SU-DHL-6 (cell line): ENCODE results near the gene CGB2.
"Not testable (repeated sequence)": the region's sequence is repeated elsewhere in the genome, so short reads cannot be mapped to it uniquely, and the experiment has no call there.

ENCODE experiments used
- H2AFZ ChIP-seq: fragments of 200-600 bp; sonication (generic); 2 replicates; pipeline ENCODE4 v1.6.1; 2014; ENCODE audit warnings: low read depth, mild to moderate bottlenecking, moderate library complexity, mixed read lengths, antibody characterized with exemption, low read length; ENCODE audit not compliant: severe bottlenecking
- H3F3A ChIP-seq: fragments of 200-600 bp; shearing (Covaris generic); 2 replicates; pipeline ENCODE4 v1.6.0; 2016; ENCODE audit warnings: antibody characterized with exemption, mild to moderate bottlenecking; ENCODE audit not compliant: insufficient read depth
- H3K27ac ChIP-seq: fragments of 200-600 bp; sonication (generic); 2 replicates; pipeline ENCODE4 v1.5.1; 2016; ENCODE audit warnings: low read depth, mild to moderate bottlenecking, low read length, moderate library complexity, mixed read lengths
- H3K27me3 ChIP-seq: fragments of 200-600 bp; sonication (generic), shearing (Covaris generic); 2 replicates; pipeline ENCODE4 v1.6.0; 2014; ENCODE audit warnings: mild to moderate bottlenecking, low read length
- H3K36me3 ChIP-seq: fragments of 200-600 bp; sonication (generic); 2 replicates; pipeline ENCODE4 v1.6.1; 2014; ENCODE audit warnings: mild to moderate bottlenecking, low read length, mixed read lengths
- H3K4me2 ChIP-seq: fragments of 300-600, 200-600 bp; shearing (Covaris generic), sonication (generic); 2 replicates; pipeline ENCODE4 v1.6.0; 2014; ENCODE audit warnings: low read length, low read depth, mild to moderate bottlenecking; ENCODE audit not compliant: poor library complexity, severe bottlenecking
- H3K4me3 ChIP-seq: fragments of 200-600 bp; sonication (generic); 2 replicates; pipeline ENCODE4 v1.5.1; 2014; ENCODE audit warnings: antibody characterized with exemption, low read length, mild to moderate bottlenecking, mixed read lengths; ENCODE audit not compliant: insufficient read depth, poor library complexity, severe bottlenecking
- H3K79me2 ChIP-seq: fragments of 200-600 bp; sonication (generic); 2 replicates; pipeline ENCODE4 v1.6.1; 2014; ENCODE audit warnings: mild to moderate bottlenecking, low read length, moderate library complexity; ENCODE audit not compliant: insufficient read depth
- H3K9ac ChIP-seq: fragments of 200-600 bp; sonication (generic); 2 replicates; pipeline ENCODE4 v1.7.0; 2014; ENCODE audit warnings: mild to moderate bottlenecking, low read length
- H3K9me2 ChIP-seq: fragments of 200-600 bp; sonication (generic); replicated peaks from 2 replicates; pipeline ENCODE4 v1.6.1; 2014; ENCODE audit warnings: low read length; ENCODE audit not compliant: insufficient read depth
- H3K9me3 ChIP-seq: fragments of 200-600 bp; sonication (generic); 2 replicates; pipeline ENCODE4 v1.6.1; 2014; ENCODE audit warnings: low read length, mixed read lengths; ENCODE audit not compliant: insufficient read depth
- H4K20me1 ChIP-seq: fragments of 200-600 bp; sonication (generic); 2 replicates; pipeline ENCODE4 v1.6.1; 2014; ENCODE audit warnings: low read depth, mild to moderate bottlenecking, antibody characterized with exemption, low read length, moderate library complexity, mixed read lengths
- CTCF ChIP-seq: fragments of 200-600 bp; sonication (generic); IDR thresholded peaks from one replicate; pipeline ENCODE4 v1.5.1; 2017; ENCODE audit warnings: antibody characterized with exemption, mild to moderate bottlenecking, low read length, moderate library complexity; ENCODE audit not compliant: insufficient read depth, poor library complexity, severe bottlenecking

The CGB2 gene

GRCh38 chr19:49029749-49030148 lies 1.9 kb upstream of the CGB2 start:
- H3F3A ChIP-seq, H3K4me3 ChIP-seq, H3K36me3 ChIP-seq, H3K4me2 ChIP-seq, H3K27me3 ChIP-seq, H3K9me2 ChIP-seq, H2AFZ ChIP-seq, H3K79me2 ChIP-seq, H3K9ac ChIP-seq, H4K20me1 ChIP-seq, H3K9me3 ChIP-seq, H3K27ac ChIP-seq: not testable (repeated sequence)

GRCh38 chr19:49030323-49030722 lies 1.4 kb upstream of the CGB2 start:
- not testable (repeated sequence) for H3K4me3 ChIP-seq, H3K4me2 ChIP-seq, H2AFZ ChIP-seq, H3K9me2 ChIP-seq, H3K79me2 ChIP-seq, H3K9me3 ChIP-seq, H3K9ac ChIP-seq, H3K27ac ChIP-seq, H3K27me3 ChIP-seq, H3F3A ChIP-seq, H3K36me3 ChIP-seq, H4K20me1 ChIP-seq

- H3K4me3 ChIP-seq, H3K27ac ChIP-seq, H3K9me2 ChIP-seq, H3K27me3 ChIP-seq, H3K79me2 ChIP-seq, H3K9ac ChIP-seq, H3K36me3 ChIP-seq, H3F3A ChIP-seq, H3K4me2 ChIP-seq, H4K20me1 ChIP-seq, H3K9me3 ChIP-seq, H2AFZ ChIP-seq: not testable (repeated sequence)
- TF ChIP-seq CTCF: peak; percentile 23
Measured at GRCh38 chr19:49036815-49037214, 5.1 kb downstream of the CGB2 start, which contains the start of gene CGB1. Gene CGB1 (minus strand): TSS chr19:49036895. CDS start chr19:49036711, 184 bp downstream.

- H4K20me1 ChIP-seq, H3K4me3 ChIP-seq, H3K9me3 ChIP-seq, H3K27ac ChIP-seq, H3K36me3 ChIP-seq, H3K9me2 ChIP-seq, H3K9ac ChIP-seq, H3K4me2 ChIP-seq, H3K79me2 ChIP-seq, H2AFZ ChIP-seq, H3F3A ChIP-seq, H3K27me3 ChIP-seq: not testable (repeated sequence)
Measured at GRCh38 chr19:49038111-49038510, 6.4 kb downstream of the CGB2 start.

- H3K9me2 ChIP-seq, H3K79me2 ChIP-seq, H3F3A ChIP-seq, H3K27ac ChIP-seq, H4K20me1 ChIP-seq, H3K4me2 ChIP-seq, H3K27me3 ChIP-seq, H3K4me3 ChIP-seq, H2AFZ ChIP-seq, H3K9ac ChIP-seq, H3K36me3 ChIP-seq, H3K9me3 ChIP-seq: not testable (repeated sequence)
Measured at GRCh38 chr19:49038557-49039276, 7.0 kb downstream of the CGB2 start.

- H3K27me3 ChIP-seq, H3K79me2 ChIP-seq, H3K4me2 ChIP-seq, H3K36me3 ChIP-seq, H3K9me2 ChIP-seq, H3K9me3 ChIP-seq, H3K4me3 ChIP-seq, H2AFZ ChIP-seq, H3K27ac ChIP-seq, H4K20me1 ChIP-seq, H3K9ac ChIP-seq, H3F3A ChIP-seq: not testable (repeated sequence)
Measured at GRCh38 chr19:49039736-49040135, 8.0 kb downstream of the CGB2 start.
